Adrenal gland (tissue), 5 donors: ENCODE data around the gene JAM2.

Experiments
- CTCF ChIP-seq, 6 experiments: fragments of 450-650 bp in 4 of 6; fragments of 200-600 bp in 2 of 6; sonication (generic) in 1 of 6; IDR thresholded peaks; 1 replicate in 5 of 6; 2 replicates in 1 of 6; pipeline versions ENCODE4 v1.5.1 to v1.8.0; 2016 to 2021; ENCODE audit warnings: antibody characterized with exemption in 6 of 6, mild to moderate bottlenecking in 2 of 6, moderate library complexity in 1 of 6
- POLR2A ChIP-seq, 2 donors: fragments of 450-650 bp; IDR thresholded peaks; one replicate each; pipeline ENCODE4 v1.6.1; 2017; ENCODE audit warnings: antibody characterized with exemption in 2 of 2, mild to moderate bottlenecking in 2 of 2, moderate library complexity in 1 of 2
- donor health status: DM: no; HTN: no; CAD: no.

GRCh38 chr21:25670726-25671125 lies 31.7 kb downstream of the JAM2 start:
- TF ChIP-seq POLR2A (IDR thresholded peaks at IDR 0.05) (no peak), CTCF (IDR thresholded peaks at IDR 0.05) (no peak)
